Activated T-helper 1 cell treated with anti-CD3 and anti-CD28 coated beads, Interleukin-2, amount 50 U/mL, for 16 hours (primary cell): Measurements from ENCODE around the gene AP2A1.
A peak's percentile ranks its signal among the peaks of the same experiment; 100 is the strongest.
"Not testable (repeated sequence)": the region's sequence is repeated elsewhere in the genome, so short reads cannot be mapped to it uniquely, and the experiment has no call there.

ENCODE experiments used
- DNase-seq, 2 donors: peaks; one replicate each; pipeline ENCODE4 v3.0.0-alpha.2; 2020; ENCODE audit warnings: low read depth in 1 of 2, low spot score in 1 of 2

Gene AP2A1

GRCh38 chr19:49812452-49812996, 45.7 kb downstream of the AP2A1 start:
- DNase-seq: no peak

GRCh38 chr19:49812997-49813861, 46.4 kb downstream of the AP2A1 start, which contains the start of gene FUZ:
Gene FUZ (minus strand): TSS chr19:49813292. CDS start chr19:49813106, 186 bp downstream.
- DNase-seq: peak; percentile 81 to 84

GRCh38 chr19:49814010-49814409, 47.2 kb downstream of the AP2A1 start:
- no peak for DNase-seq

GRCh38 chr19:49816590-49816989, 49.8 kb downstream of the AP2A1 start:
- DNase-seq: no peak

- peak; percentile 75 to 80 for DNase-seq
These were observed 51.3 kb downstream of the AP2A1 start, which contains the start of gene MED25 for GRCh38 chr19:49817964-49818648. Gene MED25 (plus strand): TSS chr19:49818289. CDS start chr19:49818342, 53 bp downstream.

- DNase-seq: no peak
These were observed 52.0 kb downstream of the AP2A1 start for GRCh38 chr19:49818649-49819370.

GRCh38 chr19:49819452-49820115, 52.8 kb downstream of the AP2A1 start:
- DNase-seq: not testable (repeated sequence)

GRCh38 chr19:49820125-49820524, 53.3 kb downstream of the AP2A1 start:
- DNase-seq: no peak

GRCh38 chr19:49823472-49823871, 56.7 kb downstream of the AP2A1 start:
- no peak for DNase-seq

GRCh38 chr19:49824662-49825061, 57.9 kb downstream of the AP2A1 start:
- DNase-seq: no peak

GRCh38 chr19:49827034-49827433, 60.2 kb downstream of the AP2A1 start:
- DNase-seq: no peak

- no peak for DNase-seq
These were observed 62.4 kb downstream of the AP2A1 start for GRCh38 chr19:49829200-49829599.

GRCh38 chr19:49829721-49830120, 62.9 kb downstream of the AP2A1 start:
- no peak for DNase-seq

- no peak for DNase-seq
These were observed 64.0 kb downstream of the AP2A1 start for GRCh38 chr19:49830766-49831165.

GRCh38 chr19:49831592-49831991, 64.8 kb downstream of the AP2A1 start:
- no peak for DNase-seq

- DNase-seq: no peak
These were observed 65.8 kb downstream of the AP2A1 start for GRCh38 chr19:49832556-49832955.

- DNase-seq: no peak
These were observed 66.8 kb downstream of the AP2A1 start for GRCh38 chr19:49833599-49833998.

- no peak for DNase-seq
These were observed 68.8 kb downstream of the AP2A1 start for GRCh38 chr19:49835562-49835961.

- no peak for DNase-seq
These were observed 69.6 kb downstream of the AP2A1 start for GRCh38 chr19:49836176-49837008.

- DNase-seq: no peak
These were observed 70.2 kb downstream of the AP2A1 start for GRCh38 chr19:49837009-49837310.
